AG04450 (cell line): ENCODE measurements around the gene XRCC2. TPM values are rescaled to one million over a fixed set of nuclear protein-coding genes. Genes with fewer than 3 reads are reported as not detected.

ENCODE experiments used
- CTCF ChIA-PET: fragments of 300-600, 350-600 bp; formaldehyde crosslinking; extraction: SDS; loops from one replicate; lab custom pipeline; 2022; ENCODE audit warnings: antibody characterized with exemption, inconsistent platforms; lab: Charles Lee
- POLR2A ChIA-PET: fragments of 350-600 bp; formaldehyde crosslinking; extraction: SDS; loops from one replicate; lab custom pipeline; 2021; ENCODE audit warnings: antibody characterized with exemption, inconsistent platforms; lab: Yijun Ruan, JAX
- DNase-seq: peaks from one replicate; pipeline ENCODE4 v3.0.0-alpha.2; 2011; ENCODE audit warnings: low read depth, low spot score
- H3K27ac ChIP-seq: one replicate; pipeline ENCODE4 v1.5.1; 2012; ENCODE audit warnings: low read depth, low read length, control low read depth
- H3K27me3 ChIP-seq: one replicate; pipeline ENCODE4 v1.6.0; 2012; ENCODE audit warnings: low read length; ENCODE audit not compliant: control insufficient read depth, insufficient read depth
- H3K4me3 ChIP-seq: 2 replicates; pipeline ENCODE4 v1.5.1; 2011; ENCODE audit warnings: mild to moderate bottlenecking, low read depth, low read length, control low read depth
- H3K9me3 ChIP-seq: 2 replicates; pipeline ENCODE4 v1.5.1; 2012; ENCODE audit warnings: low read length; ENCODE audit not compliant: control insufficient read depth, insufficient read depth
- CTCF ChIP-seq: IDR thresholded peaks from 2 replicates; pipeline ENCODE4 v1.5.1; 2011; ENCODE audit warnings: low read depth, low read length, control low read depth, inconsistent platforms
- polyA plus RNA-seq: library from polyadenylated mRNA; depleted of rRNA; stranded (reverse); fragments of >200 nt; gene quantifications from 2 replicates; pipeline ENCODE4 v1.2.3, GENCODE V29; 2011

XRCC2 gene
- polyA plus RNA-seq, 1 experiment = 1.3 TPM

DNA sequence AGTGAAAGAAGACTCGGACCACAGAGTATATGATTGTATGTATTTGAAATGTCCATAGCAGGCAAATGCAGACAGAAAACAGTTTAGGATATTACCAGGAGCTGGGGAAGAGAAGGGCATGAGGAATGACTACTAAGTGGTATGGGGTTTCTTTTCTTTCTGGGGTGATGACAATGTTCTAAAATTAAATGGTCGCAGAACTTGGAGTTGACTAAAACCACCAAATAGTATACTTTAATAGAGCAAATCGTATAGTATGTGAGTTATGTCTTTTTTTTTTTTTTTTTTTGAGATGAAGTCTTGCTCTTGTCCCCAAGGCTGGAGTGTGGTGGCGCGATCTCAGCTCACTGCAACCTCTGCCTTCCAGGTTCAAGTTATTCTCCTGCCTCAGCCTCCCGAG, 34.6 kb downstream of the XRCC2 start:
- Histone ChIP-seq H3K27me3 (no peaks in the 10 kb centered on the region), H3K4me3 (no peak overlapping the region), H3K9me3 (no peaks in the 10 kb centered on the region), H3K27ac (no peak overlapping the region)
- DNase-seq = no peak
- no peak for TF ChIP-seq CTCF
- POLR2A ChIA-PET = no interaction called here
- CTCF ChIA-PET = no interaction called here

GRCh38 chr7:152640829-152641228, 35.1 kb downstream of the XRCC2 start:
- Histone ChIP-seq H3K4me3 (no peak overlapping the region), H3K27ac (no peak overlapping the region), H3K27me3 (no peaks in the 10 kb centered on the region), H3K9me3 (no peaks in the 10 kb centered on the region)
- DNase-seq = no peak
- CTCF ChIA-PET = interaction anchor here (0.6 kb wide), 1 partner anchor 665 kb away, joined by 5 read pairs; no protein-coding TSS in a partner anchor
- POLR2A ChIA-PET = no interaction called here
- TF ChIP-seq CTCF = no peak

DNA sequence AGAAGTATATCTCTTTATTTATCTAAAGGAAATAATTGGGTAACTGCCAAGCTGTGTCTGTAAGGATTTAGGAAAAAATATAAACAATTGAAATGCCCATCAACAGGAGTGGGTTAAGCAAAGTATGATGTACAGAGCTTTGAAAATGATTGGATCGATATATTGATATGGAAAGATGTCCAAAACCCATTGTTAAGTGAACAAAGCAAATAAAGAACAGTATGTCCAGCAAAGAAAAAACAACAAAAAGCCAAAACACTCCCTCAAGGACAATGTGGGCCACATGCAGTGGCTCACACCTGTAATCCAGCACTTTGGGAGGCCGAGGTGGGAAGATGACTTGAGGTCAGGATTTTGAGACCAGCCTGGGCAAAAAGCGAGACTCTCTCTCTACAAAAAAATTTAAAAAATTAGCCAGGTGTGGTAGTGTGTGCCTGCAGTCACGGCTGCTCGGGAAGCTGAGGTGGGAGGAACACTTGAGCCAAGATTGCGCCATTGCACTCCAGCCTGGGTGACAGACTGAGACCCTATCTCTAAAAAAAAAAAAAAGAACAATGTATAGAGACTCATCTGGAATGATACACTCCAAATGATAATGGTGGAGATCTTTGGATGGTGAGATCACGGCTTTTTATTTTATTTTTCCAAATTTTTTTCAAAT, 37.9 kb downstream of the XRCC2 start:
- no peak for DNase-seq
- Histone ChIP-seq H3K27me3 (no peaks in the 10 kb centered on the region), H3K27ac (no peak overlapping the region), H3K9me3 (no peaks in the 10 kb centered on the region), H3K4me3 (no peak overlapping the region)
- CTCF ChIA-PET = interaction anchor here (0.6 kb wide), 1 partner anchor 28 kb away, joined by 3 read pairs; no protein-coding TSS in a partner anchor
- POLR2A ChIA-PET = no interaction called here
- no peak for TF ChIP-seq CTCF

GRCh38 chr7:152637161-152637560, 38.8 kb downstream of the XRCC2 start:
- no peak for TF ChIP-seq CTCF
- ChIA-PET CTCF (no interaction called here), POLR2A (no interaction called here)
- H3K27me3 ChIP-seq = no peaks in the 10 kb centered on the region
- no peak overlapping the region for H3K27ac ChIP-seq
- H3K9me3 ChIP-seq = no peaks in the 10 kb centered on the region
- H3K4me3 ChIP-seq = no peak overlapping the region
- no peak for DNase-seq

DNA sequence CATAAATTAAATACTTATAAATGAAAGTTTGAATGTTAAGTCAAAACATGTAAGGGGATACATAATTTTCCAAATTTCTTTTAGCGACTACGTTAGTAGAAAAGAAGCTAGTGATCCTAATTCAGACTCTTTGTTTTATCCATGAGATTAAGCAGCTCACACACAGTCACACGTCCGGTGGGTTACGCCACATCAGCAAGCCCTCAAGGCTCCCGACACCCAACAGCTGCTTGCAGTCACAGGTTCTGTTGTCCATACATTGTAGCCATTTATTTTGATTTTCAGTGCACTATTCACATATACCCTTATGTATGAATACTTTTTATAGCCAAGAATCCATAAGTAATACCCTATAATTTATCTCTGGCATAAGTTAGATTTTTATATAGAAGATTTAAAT, 39.5 kb downstream of the XRCC2 start:
- no peaks in the 10 kb centered on the region for H3K9me3 ChIP-seq
- ChIA-PET POLR2A (no interaction called here), CTCF (no interaction called here)
- no peak for DNase-seq
- no peaks in the 10 kb centered on the region for H3K27me3 ChIP-seq
- no peak overlapping the region for H3K4me3 ChIP-seq
- no peak overlapping the region for H3K27ac ChIP-seq
- no peak for TF ChIP-seq CTCF
